Measurements from ENCODE around the gene ZCCHC14.

ZCCHC14 gene

DNA sequence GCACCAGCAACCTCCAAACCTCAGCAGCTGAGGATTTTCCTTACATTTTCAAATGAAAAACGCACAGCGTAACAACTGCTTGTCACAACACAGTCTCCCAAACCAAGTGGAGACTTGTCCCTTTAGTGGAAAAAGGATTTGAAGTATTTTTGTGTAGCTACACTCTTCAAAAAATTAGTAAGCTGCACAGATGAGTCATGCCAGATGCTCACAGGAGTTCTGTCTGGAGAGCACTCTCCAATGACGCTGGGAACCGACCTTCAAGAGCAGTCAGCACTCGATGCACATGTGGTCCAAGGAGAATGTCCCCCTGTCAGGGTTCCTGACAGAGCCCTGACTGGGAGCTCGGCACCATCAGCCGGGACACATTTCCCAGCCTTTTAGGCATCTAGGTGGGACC lies 60.9 kb downstream of the ZCCHC14 start:
- no peak for DNase-seq (ENCODE audit: low read depth)

DNA sequence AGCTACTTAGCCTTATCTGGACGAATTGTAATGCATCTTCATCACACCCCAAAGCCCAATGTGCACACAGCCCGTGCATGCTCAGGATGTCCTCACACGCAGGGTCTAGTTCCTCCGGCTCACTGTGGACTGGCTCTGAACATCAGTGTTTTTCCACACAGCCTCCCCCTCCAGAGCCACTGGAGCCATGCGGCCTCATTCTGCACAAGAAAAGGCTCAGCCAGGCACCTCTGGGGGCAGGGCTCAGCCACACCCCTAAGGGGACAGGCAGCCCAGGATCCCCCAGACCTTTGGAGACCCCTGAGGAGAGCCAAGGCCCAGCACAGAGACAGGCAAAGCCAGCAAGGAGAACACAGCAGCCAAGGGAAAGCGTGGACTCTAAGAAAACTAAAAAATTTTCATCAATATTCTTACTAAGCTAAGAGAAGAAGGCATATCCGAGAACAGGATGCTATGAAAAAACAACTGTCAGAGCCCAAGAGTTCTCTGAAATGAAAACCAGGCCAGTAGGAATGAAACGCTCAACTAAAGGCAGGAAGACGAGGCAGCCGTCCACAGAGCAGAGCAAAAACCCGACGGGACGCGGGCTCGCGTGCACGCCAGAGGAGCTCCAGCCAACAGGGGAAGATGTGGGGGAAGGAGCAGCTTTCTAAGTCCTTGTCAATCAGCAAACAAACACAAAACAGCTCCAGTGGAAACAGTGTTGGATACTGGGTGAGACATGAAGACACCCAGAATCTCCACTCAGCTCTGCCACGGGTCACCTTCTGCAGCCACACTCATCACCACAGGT lies 66.2 kb downstream of the ZCCHC14 start:
- DNase-seq (ENCODE audit: low read depth): no peak

DNA sequence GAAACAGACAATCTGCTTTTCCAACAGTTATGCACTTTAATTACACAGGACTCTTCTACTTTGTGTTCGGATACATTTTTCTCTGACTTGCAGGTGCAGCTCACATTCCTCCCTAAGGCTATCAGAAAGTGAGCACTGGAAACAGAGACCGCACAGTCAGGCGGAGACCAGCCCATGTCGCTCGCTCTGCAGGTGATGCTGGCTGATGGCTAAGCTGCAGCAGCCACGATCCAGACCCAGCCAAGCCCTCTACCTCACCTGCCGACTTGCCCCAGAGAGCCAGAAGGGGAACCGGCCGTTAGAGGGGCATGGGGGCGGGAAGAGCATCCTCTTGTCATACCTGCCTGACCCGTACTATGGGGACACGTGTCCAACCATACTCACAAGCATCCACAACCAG lies 66.9 kb downstream of the ZCCHC14 start:
- no peak for DNase-seq (ENCODE audit: low read depth)

DNA sequence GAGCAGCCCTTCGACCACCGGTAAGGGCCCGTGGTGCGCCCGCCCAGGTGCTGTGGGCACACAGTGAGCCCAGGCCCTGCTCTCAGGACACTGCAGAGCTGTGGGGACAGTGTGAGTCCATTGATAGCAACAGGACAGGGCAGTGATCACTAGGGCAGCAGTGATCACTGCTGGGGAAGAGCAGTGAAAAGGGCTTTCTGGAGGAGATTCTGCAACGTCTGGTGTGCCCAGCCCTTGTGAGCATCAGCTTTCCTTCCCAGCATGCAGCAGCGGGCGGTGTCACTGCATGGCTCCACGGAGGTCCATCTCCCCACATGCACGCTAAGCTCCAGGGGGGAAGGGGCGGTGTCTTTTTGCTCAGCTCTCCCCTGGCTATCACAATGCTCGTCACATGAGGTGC lies 68.6 kb downstream of the ZCCHC14 start:
- DNase-seq (ENCODE audit: low read depth): no peak

DNA sequence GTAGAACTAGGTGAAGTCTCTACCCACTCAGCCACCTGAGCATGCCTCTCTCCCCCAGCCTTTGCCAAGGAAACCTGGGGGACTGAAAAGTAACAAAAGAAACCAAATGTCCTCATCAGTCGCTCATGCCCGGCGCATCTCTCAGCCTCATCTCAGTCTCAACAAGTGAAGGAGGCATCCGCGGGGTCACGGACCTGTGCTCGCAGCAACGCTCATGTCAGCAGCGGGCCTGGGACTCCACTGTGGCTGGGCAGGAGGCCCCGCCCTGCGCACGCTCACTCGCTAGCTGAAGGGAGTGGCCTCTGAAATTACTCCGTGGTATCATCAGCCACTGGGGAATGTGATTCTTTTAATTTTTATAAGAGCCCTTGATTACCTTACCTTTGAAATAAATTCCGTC lies 69.4 kb downstream of the ZCCHC14 start:
- no peak for DNase-seq (ENCODE audit: low read depth)

DNA sequence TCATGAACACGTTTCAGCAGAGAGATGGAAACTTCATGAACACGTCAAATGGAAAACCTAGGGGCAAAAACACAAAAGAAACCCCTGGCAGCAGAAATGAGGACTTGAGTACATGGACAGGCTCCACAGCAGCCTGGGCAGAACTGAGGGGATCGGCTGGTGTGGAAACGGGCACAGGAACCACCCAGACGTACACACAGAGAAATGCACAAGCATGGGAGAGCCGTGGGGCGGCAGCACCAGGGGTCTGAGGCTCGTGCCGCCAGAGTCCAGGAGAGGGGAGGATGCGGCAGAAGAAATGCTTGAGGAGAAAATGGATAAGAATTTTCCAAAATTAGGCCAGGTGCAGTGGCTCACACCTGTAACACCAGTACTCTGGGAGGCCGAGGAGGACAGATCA lies 70.7 kb downstream of the ZCCHC14 start:
- DNase-seq (ENCODE audit: low read depth): no peak

DNA sequence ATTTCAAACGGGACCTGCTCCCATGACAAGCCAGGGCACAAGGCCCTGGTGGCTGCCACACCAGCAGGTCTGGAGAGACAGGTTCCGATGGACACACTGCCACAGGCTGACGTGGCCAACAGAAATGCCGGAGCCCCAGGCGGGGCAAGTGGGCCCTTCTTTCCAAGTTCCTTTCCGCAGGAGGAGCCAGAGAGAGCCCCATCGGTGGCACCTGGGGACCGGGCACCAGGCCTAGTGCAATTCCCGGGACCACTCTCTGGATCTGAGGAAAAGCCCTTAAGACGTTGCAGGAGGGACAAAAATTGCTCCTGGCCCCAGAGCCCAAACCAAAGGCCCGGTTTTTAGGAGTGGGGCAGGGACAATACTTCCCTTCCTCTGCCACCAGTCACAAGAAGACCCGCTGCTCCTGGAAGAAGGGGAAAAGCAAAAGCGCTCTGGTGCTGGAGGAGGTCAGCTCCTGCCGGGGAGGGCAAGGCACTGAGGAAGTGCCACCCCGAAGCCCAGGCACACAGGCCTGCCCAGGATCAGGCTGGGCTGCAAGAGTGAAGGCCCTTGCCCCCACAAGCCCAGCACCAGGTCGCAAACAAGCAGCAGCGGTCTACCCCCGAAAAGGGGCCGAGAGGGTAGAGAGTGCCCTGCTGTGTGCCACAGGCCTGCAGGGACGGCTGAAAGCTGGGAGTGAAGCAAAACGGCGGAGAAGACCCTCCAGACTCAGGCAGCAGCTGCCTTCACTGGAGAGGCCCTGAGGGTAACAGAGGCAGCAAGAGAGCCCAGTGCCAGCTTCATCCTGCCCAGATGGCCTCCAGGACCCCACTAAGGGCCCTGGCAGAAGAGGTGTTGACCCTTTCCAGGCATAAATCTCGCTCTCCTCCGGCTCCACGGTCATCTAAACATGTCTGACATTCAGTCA lies 71.6 kb downstream of the ZCCHC14 start:
- no peak for DNase-seq (ENCODE audit: low read depth)

DNA sequence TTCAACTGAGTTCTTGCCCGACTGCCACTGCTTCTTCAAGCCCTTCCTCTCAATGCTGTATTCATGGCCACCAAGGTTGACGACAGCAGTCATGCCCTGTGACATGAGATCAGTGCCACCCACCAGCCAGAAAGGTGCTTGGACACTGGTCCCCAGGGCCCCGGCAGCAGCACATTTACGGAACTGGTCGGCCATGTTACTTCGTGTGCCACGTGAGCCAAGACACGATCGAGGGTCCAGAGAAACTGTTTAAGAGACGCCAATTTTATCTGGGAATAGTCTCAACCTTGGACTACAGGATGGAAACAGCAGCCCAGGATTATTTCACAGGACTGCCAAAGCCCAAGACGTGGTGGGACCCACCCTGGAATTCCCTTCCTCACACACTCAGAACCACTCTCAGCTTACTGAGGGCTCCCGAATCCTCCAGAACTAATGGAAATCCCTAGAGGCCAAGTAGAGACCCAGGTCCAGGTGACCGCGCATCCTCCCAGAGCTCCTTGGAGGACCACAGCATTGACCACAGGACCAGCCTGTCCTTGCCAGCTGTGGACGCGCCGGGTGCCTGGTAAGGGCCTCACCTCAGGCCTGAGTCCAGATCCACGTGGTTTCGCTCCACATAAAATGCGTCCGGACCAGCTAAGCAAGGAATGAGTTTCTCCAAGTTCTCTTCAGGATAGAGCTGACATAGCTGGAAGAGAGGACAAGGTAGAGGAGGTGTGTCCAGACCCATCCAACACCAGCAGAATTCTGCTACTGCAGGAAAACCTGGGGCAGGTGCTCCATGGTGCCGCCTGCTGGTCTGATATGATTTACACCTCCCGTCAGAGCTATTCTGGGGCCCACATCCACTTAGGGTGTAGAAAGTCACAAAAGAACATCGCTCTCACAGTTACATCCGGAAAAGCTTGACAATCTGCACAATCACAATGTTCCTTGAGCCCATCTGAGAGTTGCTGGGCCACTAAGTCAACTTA lies 72.5 kb downstream of the ZCCHC14 start:
- no peak for DNase-seq (ENCODE audit: low read depth)

DNA sequence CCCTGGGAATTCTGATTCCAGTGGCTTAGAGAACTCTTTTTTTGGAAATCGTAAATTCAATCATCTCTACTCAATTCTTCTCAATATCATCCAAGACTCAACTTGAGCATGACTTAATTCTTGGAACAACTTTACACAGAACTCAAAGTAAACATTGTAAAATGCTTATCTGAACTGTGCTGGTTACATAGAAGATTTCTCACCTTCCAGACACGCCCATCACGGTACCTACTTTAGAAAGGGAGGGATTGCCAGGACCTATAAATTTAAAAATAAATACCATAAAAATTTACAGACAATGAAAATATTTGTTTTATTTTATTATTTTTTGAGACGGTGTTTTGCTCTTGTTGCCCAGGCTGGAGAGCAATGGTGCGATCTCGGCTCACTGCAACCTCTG lies 74.2 kb downstream of the ZCCHC14 start:
- DNase-seq (ENCODE audit: low read depth): no peak

DNA sequence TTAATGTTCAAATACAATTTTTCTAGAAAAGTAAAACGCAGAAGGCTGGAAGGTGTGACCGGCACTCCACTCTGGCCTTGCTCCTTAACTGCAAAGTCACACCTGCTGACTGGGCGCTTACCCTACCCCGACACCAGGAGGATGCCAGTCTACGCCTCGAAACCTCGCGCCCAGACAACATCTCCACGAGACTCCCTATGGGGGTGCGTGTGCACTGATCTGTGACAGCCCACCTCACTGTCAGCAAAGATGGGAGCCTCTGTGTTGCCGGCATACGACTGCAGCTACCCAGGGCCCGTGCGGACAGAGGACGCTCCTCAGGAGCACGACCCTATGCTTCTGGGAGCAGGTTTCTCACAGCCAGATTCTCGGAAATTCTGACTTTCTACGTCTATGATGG lies 74.6 kb downstream of the ZCCHC14 start:
- DNase-seq (ENCODE audit: low read depth): no peak

DNA sequence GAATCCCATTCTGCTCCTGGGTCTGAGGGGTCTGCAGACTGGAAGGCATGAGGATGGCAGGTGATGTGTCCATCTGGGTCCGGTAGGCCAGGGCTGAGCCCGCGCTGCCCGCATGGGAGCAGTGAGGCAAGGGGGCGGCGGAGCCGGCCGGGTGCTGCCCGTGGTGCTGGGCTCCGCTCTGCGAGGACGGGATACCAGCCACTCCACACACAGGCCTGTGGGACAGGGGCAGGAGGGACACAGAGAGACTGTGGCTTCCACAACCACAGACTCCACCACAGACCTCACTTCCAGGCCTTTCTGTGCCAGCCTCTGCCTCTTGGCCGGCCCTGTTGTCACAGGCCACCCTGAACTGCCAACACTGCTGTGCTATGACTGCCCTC lies 75.3 kb downstream of the ZCCHC14 start:
- DNase-seq (ENCODE audit: low read depth): no peak

DNA sequence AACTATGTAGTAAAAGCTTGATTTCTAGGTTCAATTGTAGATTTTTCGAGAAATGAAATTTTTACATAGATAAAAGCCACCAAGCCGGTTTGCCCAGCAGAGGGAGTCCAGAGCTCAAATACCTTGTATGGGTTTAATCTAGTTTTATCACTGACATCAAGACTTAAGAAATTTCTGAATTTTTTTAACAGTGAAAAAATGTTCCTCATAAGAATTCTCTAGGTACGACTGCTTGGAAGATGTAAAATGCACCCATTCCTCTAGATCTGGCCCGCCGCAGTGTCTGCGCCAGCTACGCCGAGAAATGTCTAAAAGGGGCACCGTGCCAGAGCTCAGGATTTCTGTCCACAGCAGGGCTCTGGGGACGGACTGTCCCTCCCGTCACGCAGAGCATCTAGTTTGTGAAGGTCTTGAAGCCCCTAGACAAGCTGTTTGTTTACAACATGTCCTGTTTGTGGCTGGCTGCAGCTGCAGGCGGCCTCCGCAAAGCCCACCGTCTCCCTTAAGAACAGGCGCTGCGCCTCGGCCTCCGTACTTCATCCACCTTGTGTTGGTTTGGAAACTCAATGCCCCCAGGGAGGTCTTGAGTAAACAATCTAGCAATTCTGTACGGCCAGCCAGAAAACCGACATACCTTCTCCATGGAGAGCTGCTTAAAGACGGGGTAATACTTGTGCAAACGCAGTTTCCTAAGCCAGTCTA lies 75.8 kb downstream of the ZCCHC14 start:
- no peak for DNase-seq (ENCODE audit: low read depth)

DNA sequence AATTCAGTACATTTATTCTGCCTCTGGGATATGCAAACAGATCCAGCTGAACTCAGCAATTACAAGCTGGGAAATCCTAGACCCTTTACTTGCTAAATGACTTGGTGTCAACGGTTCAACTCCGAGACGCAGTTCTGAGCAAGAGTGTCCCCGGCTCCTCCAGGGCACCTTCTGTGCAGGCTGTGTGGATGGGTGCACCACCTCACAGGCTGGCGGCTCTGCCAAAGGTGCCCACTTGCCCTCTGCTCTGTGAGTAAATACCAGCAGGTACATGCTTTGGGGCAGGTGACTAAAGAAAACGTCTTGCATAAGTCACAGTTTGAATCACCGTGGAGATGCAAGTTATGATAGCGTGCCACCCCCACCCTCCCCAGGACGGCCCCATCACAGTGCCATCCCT lies 77.4 kb downstream of the ZCCHC14 start:
- no peak for DNase-seq (ENCODE audit: low read depth)

DNA sequence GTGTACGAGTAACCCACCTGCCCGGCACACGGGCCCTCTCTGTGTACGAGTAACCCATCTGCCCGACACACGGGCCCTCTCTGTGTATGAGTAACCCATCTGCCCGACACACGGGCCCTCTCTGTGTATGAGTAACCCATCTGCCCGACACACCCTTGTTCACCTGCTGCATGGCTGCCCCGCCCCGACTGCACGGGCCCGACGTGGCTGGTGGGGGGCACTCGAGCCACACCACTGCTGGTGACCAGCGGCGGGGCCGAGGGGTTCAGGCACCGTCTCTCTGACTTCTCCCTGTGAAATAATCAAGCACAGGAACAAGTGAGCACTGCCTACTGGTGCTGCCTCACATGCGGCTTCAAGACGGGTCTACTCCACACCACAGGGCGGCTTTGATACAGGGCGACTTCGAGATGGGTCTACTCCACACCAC lies 78.6 kb downstream of the ZCCHC14 start:
- no peak for DNase-seq (ENCODE audit: low read depth)

DNA sequence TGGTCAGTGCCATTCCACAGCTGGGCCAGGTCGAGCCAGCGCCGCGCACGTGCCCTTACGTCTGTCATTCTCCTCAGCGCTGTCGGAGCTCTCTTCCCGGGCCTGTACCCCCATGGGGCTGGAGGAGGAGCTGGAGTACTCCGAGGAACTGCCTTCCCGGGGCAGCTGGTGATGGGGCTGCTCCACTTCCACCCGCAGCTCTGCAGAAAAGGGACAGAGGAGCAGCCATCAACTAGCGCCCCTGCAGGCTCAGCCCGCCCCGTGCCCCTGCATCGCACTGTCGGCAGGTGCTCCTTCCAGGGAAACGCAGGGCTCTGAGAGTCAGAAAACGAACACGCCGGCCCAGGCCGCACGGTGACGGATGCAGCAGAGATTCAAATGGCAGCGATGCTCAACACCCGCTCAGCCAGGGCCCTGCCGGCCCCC lies 79.8 kb downstream of the ZCCHC14 start:
- no peak for DNase-seq (ENCODE audit: low read depth)

DNA sequence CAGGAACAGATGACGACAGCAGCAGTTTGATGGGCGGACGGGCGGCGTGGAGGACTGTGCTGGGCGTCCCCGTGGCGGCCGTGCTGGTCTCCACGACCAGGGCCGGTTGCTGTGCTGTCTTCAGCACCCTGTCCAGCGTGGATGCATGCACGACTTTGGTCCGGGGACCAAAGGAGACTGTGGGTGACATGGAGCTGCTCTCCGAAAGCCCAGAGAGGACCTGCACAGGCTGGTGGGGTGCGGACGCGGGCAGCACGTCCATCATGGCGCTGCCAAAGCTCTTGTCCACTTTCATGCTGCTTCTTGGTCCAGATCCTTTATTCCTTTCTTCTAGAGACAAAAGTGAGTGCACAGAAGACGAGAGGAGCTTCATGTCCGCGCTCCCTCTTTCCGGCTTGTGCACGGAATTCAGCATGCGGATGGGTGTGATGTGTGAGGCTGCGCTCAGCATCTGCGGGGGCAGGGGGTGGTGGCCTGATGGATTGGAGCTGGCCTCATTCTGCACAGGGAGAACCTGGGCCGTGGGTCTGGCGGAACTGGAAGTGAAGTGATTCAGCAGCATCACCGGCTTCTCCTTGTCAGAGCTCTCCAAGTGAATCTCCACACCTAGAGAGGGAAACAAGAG lies 80.3 kb downstream of the ZCCHC14 start:
- no peak for DNase-seq (ENCODE audit: low read depth)

DNA sequence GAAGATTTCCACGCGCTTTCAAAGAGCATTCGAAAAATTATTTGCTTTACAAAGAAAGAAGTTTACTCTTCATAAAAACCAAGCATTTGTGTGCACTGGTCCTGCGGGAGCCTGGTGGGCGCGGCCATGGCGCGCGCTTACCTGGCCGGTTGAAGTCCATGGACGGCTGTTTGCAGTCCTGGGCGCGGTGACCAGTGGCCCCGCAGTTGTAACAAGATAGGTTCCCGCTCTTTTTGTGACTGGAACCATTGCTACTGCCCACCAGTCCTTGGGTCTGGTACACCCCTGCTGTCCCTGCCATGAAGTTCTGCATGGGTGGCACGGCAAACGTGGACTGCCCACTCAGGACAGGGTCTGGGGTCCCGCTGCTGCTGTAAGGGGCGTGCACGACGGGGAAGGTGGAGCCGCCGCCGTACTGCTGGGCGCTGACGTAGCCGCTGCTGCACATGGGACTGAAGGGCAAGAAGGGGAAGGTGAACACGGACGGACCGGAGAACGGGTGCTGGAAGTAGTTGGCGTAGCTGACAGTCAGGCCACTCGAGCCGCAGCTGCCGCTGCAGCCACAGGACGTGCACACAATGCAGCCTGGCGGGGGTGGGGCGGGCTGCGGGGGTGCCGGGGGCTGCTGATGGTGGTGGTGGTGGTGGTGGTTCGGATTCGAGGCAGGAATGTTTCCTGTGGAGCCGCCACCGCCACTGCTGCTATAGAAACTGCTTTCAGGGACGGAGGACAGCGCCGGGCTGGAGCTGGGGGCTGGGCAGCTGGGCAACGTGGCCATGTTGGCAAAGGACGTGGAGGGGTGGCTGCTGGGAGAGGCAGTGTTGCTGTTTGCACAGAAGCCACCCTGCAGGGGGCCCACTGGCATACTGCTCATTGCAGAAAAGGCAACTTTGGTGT lies 81.2 kb downstream of the ZCCHC14 start:
- no peak for DNase-seq (ENCODE audit: low read depth)

DNA sequence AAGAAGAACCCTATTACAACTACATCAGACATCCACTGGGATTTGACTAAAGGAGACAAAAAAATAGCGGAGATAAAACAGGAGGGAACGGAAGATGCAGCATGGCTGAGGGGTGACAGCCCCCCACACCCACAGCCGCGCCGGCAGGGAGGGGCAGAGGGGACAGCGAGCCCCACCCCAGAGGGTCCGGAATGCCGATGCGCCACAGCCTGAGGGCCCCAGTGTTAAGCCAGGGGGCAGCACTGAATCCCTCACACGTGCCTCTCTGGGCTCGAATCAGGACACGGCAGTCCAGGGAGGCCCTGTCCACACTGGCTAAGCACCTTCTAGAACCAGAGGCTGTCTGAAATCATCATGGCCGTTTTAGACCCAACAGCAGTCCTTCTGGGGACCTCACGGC lies 81.9 kb downstream of the ZCCHC14 start:
- DNase-seq (ENCODE audit: low read depth): no peak

DNA sequence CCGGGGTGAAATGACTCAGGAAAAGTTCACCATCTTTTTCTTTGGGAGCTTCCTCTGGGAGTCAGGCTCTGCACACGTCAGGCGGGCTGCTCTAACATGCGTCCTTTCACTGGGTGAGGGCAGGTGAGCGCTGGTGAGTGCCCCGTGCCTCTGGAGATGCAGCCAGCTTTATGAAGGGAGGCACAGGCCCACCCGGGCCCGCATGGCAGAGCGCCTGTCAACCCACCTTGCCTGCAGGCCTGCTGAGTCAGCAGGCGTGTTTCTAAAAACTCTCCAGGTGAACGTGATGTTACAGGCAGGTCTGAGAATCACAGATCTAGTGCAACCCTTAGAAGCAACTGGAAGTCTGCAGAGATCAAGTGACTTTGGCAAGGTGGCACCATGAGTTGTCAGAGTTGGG lies 82.3 kb downstream of the ZCCHC14 start:
- DNase-seq (ENCODE audit: low read depth): no peak

DNA sequence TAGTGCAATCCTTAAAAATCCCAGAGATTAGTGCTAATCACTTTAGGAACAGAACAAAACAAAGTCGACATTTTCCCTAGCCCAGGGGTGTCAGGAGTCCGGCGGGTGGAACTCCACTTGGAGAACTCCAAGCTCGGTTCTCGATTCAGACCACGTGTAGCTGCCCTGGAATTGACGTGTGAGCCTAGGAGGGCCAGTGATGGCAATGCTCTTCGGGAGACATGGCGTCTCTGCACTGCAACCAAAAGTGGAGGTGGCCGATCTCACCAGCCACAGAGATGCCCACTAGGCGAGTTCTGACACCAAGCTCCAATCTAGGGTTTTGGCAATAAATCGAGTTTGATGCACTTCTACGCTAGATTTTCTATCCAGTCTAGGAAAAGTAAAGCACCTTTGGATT lies 83.0 kb downstream of the ZCCHC14 start:
- no peak for DNase-seq (ENCODE audit: low read depth)

All from T follicular helper cell (primary cell).